Measurements from ENCODE around the gene LIN28B.

DNA sequence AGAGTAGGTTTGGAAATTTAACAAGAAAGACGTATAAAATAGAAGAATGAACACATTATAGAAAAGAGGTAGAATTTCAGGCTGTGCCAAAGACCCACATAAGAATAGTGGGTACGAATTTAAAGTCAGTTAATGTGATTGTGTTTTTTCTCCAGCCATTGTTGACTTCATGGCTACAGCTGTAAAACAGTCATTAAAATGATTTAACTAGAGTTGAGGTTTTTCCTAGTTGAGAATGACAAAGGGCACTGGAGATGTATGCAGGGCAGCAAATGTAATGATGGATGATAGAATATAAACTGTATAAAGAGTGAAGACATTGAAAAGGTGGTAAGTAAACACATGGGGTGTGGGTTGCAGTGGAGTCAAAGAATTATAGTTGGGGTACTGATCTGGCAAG is 72.7 kb downstream of the LIN28B start:
- TF ChIP-seq POLR2A (IDR thresholded peaks at IDR 0.05; ENCODE audit: low read length) (no peak), GATA1 (IDR thresholded peaks at IDR 0.05; ENCODE audit: low read depth, low read length) (no peak)

All from erythroblast (primary cell).